Measurements from ENCODE around the gene LGALS7. TPM values are rescaled to one million over a fixed set of nuclear protein-coding genes. Genes with fewer than 3 reads are reported as not detected.

The LGALS7 gene
- total and polyA plus RNA-seq, 2 of the 8 experiments (the other 6 are each of a cell fraction or from before 2014, with no cell fraction given), result 0.32 TPM; not detected in 1

GRCh38 chr19:38745316-38745715, 28.0 kb downstream of the LGALS7 start (continued):
- TF ChIP-seq CHD7 (IDR thresholded peaks at IDR 0.05; ENCODE audit: insufficient replicate concordance, low read length) (no peak), RAD21 (IDR thresholded peaks at IDR 0.05 in 1 of 2, conservative IDR thresholded peaks at IDR 0.05 in 1 of 2; ENCODE audit: low read depth in 2 of 2, low read length in 2 of 2) (no peak)

Data from H1 (cell line).